ENCODE data around the gene MKNK2. TPM values are rescaled to one million over a fixed set of nuclear protein-coding genes. Genes with fewer than 3 reads are reported as not detected.

The MKNK2 gene
- 100 to 1,000 TPM; 113 to 267 (median 193) TPM for total RNA-seq

DNA sequence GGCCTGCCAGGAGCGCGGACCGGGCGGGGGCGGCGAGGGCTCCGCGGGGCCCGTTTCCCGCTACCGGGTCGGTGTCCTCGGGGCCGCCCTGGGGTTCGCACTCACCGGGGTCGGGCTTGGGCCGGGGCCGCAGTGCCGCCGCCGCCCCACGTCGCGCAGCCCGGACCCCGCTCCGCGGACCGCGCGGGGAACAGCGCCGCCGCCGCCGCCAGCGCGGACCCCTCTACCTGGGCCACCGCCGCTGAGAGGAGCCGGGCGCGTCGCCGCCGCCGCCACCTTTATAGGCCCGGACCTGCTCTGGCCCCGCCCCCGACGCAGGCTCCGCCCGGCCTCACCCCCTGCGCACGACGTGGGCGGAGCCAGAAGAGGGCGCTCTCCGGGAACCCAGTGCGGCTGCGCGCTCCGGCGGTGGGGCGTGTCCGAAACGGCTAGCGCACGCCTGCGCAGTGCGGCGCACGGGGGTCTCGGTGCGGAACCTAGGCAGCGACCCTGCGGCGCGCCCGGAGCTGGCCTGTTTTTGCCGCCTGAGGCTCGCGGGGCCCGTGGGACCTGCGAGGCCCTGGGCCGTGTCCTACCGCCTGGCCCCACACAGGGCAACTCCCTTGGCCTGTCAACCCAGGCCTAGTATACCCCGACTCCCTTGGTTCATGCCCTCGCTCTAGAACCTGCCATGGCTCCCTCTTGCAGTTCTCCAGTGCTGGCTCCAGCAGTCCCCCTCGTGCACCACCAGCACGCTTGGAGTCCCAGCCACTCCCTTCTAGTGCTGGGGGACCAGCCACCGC is at the start of gene MKNK2:
Gene MKNK2 (minus strand): TSS at position 254 of the 782 bp plus-strand sequence. CDS start 393 bp downstream, outside the sequence.
- Histone ChIP-seq H3K36me3 (peaks cover 2 to 30% (median 18%) of the 10 kb centered on the region in 4 donors), H3K27ac (replicated peaks in 1 of 4) (peak within 1 kb of the TSS; percentile 99 to 100 (median 100)), H3K4me3 (peak within 1 kb of the TSS; percentile 87 to 100 (median 97)), H3K4me1 (peaks cover 68 to 88% (median 83%) of the 10 kb centered on the region in 4 donors), H3K27me3 (no peaks in the 10 kb centered on the region), H3K9me3 (no peaks in the 10 kb centered on the region)
- peak; percentile 96 for DNase-seq (ENCODE audit: extremely low spot score)
- intact Hi-C loops (cut with DNase I): no loop called here
- TF ChIP-seq, protein P1, sequence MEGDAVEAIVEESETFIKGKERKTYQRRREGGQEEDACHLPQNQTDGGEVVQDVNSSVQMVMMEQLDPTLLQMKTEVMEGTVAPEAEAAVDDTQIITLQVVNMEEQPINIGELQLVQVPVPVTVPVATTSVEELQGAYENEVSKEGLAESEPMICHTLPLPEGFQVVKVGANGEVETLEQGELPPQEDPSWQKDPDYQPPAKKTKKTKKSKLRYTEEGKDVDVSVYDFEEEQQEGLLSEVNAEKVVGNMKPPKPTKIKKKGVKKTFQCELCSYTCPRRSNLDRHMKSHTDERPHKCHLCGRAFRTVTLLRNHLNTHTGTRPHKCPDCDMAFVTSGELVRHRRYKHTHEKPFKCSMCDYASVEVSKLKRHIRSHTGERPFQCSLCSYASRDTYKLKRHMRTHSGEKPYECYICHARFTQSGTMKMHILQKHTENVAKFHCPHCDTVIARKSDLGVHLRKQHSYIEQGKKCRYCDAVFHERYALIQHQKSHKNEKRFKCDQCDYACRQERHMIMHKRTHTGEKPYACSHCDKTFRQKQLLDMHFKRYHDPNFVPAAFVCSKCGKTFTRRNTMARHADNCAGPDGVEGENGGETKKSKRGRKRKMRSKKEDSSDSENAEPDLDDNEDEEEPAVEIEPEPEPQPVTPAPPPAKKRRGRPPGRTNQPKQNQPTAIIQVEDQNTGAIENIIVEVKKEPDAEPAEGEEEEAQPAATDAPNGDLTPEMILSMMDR (IDR thresholded peaks at IDR 0.05): peak; percentile 55 to 88 (median 57)
- TF ChIP-seq POLR2AphosphoS5 (IDR thresholded peaks at IDR 0.05) (peak; percentile 98 to 99), POLR2A (IDR thresholded peaks at IDR 0.05; ENCODE audit: low read depth) (peak; percentile 70), EP300 (IDR thresholded peaks at IDR 0.05) (no peak)
- 26% methylated on average over 5 of the region's 93 CpGs for WGBS

DNA sequence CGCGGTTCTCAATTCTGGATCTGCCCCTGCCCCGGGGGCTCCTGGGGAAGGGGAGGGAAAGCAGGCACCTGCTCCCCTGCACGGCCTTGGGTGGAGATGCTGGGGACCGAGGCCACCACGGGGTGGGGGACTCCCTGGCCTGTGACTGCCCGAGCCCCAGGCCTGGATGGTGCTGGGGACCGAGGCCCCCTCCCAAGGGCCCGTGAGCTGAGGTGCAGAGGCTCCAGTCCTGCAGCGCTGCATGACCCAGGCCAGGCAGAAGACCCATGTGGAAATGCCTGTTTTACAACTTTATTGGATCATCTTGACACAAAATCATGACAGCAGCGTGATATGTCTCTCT is 49.6 kb upstream of the MKNK2 start:
- Histone ChIP-seq H3K27ac (replicated peaks in 1 of 4) (no peak overlapping the region), H3K4me3 (no peak overlapping the region), H3K9me3 (no peaks in the 10 kb centered on the region), H3K27me3 (no peaks in the 10 kb centered on the region), H3K36me3 (peaks cover 30 to 63% (median 59%) of the 10 kb centered on the region in 4 donors), H3K4me1 (peaks cover 8 to 19% (median 14%) of the 10 kb centered on the region in 4 donors)
- intact Hi-C loops (cut with DNase I): no loop called here
- DNase-seq (ENCODE audit: extremely low spot score): no peak
- WGBS: 92% methylated on average over 5 of the region's 11 CpGs
- TF ChIP-seq POLR2A (IDR thresholded peaks at IDR 0.05; ENCODE audit: low read depth) (no peak), EP300 (IDR thresholded peaks at IDR 0.05) (no peak), POLR2AphosphoS5 (IDR thresholded peaks at IDR 0.05) (no peak)
- TF ChIP-seq, protein P1 (IDR thresholded peaks at IDR 0.05): no peak

DNA sequence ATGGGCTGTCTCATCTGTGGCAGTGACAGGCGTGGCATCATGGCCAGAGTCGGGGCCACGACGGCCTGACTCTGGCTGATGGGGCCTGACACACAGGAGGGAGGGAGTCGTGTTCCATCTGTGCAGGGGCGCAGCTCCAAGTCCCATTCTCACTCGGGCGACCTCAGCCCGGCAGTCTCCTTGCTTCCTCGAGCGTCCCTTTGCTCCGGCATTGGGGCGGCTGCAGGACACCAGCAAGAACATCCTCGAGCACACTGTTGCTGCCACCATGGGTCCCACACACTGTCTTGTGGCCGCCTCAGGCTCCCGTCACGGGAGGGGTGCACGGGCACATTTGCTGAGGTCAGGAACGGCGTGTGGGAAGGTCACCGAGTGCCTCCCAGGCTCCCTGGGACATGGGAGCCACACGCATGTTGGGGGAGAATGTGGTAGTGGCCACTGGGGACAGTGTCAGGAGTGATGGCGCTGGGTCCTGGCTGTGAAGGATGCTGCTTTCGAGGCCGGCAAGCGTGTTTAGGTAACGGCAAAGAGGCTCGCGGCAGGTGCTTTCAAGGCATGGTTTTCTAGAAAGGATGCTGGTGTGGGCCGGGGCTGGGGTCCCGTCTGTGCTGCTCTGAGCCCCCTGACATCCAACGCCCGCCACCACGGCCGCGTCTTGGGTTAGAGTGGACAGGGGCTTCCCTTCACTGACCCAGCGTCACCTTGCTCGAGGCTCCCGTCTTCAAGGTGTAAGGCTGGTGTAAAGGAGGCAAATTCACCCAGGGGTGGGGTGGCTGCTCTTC is 49.1 kb upstream of the MKNK2 start:
- peaks cover 27 to 58% (median 53%) of the 10 kb centered on the region in 4 donors for H3K36me3 ChIP-seq
- H3K27me3 ChIP-seq: no peaks in the 10 kb centered on the region
- H3K4me1 ChIP-seq: peaks cover 12 to 25% (median 19%) of the 10 kb centered on the region in 4 donors
- no peaks in the 10 kb centered on the region for H3K9me3 ChIP-seq
- H3K27ac ChIP-seq (replicated peaks in 1 of 4): no peak overlapping the region
- no peak for TF ChIP-seq POLR2AphosphoS5 (IDR thresholded peaks at IDR 0.05)
- no peak overlapping the region for H3K4me3 ChIP-seq
- intact Hi-C loops (cut with DNase I): no loop called here
- no peak for DNase-seq (ENCODE audit: extremely low spot score)
- WGBS: 91% methylated on average over 16 of the region's 39 CpGs

DNA sequence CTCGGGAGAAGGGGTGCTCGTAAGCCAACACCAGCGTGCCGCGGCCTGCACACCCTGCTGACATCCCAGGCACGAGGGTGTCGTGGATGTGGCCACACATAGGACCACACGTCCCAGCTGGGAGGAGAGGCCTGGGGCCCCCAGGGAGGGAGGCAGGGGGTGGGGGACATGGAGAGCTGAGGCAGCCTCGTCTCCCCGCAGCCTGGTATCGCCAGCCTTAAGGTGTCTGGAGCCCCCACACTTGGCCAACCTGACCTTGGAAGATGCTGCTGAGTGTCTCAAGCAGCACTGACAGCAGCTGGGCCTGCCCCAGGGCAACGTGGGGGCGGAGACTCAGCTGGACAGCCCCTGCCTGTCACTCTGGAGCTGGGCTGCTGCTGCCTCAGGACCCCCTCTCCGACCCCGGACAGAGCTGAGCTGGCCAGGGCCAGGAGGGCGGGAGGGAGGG is 48.0 kb upstream of the MKNK2 start:
- Histone ChIP-seq H3K4me3 (no peak overlapping the region), H3K27ac (replicated peaks in 1 of 4) (peak overlapping the region in 1 of 4 donors; percentile 99), H3K9me3 (no peaks in the 10 kb centered on the region), H3K4me1 (peaks cover 23 to 35% (median 30%) of the 10 kb centered on the region in 4 donors), H3K27me3 (no peaks in the 10 kb centered on the region), H3K36me3 (peaks cover 27 to 50% (median 48%) of the 10 kb centered on the region in 4 donors)
- intact Hi-C loops (cut with DNase I): no loop called here
- no peak for DNase-seq (ENCODE audit: extremely low spot score)
- no peak for TF ChIP-seq POLR2A (IDR thresholded peaks at IDR 0.05; ENCODE audit: low read depth)
- TF ChIP-seq POLR2AphosphoS5 (IDR thresholded peaks at IDR 0.05): no peak
- TF ChIP-seq, protein P1 (IDR thresholded peaks at IDR 0.05): no peak
- TF ChIP-seq EP300 (IDR thresholded peaks at IDR 0.05): no peak
- WGBS: 67% methylated on average over 6 of the region's 16 CpGs

DNA sequence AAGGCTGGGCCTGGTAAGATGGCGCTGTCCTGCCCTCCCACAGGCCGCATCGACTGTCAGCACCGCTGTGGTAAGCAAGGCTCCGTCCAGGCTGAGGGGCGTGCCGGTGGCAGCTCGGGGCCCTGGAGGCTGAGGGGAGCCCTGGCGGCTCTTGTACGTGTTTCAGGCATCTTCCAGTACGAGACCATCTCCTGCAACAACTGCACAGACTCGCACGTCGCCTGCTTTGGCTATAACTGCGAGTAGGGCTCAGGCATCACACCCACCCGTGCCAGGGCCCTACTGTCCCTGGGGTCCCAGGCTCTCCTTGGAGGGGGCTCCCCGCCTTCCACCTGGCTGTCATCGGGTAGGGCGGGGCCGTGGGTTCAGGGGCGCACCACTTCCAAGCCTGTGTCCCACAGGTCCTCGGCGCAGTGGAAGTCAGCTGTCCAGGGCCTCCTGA is 46.9 kb upstream of the MKNK2 start:
- H3K4me3 ChIP-seq: peak overlapping the region in 1 of 4 donors; percentile 83
- TF ChIP-seq POLR2AphosphoS5 (IDR thresholded peaks at IDR 0.05) (no peak), EP300 (IDR thresholded peaks at IDR 0.05) (no peak), POLR2A (IDR thresholded peaks at IDR 0.05; ENCODE audit: low read depth) (no peak)
- TF ChIP-seq, protein P1 (IDR thresholded peaks at IDR 0.05): no peak
- no peaks in the 10 kb centered on the region for H3K27me3 ChIP-seq
- peaks cover 27 to 43% (median 43%) of the 10 kb centered on the region in 4 donors for H3K36me3 ChIP-seq
- 89% methylated on average over 8 of the region's 23 CpGs for whole genome bisulfite sequencing
- DNase-seq (ENCODE audit: extremely low spot score): no peak
- peak overlapping the region; percentile 22 to 99 (median 76) for H3K27ac ChIP-seq (replicated peaks in 1 of 4)
- intact Hi-C loops (cut with DNase I): no loop called here
- peaks cover 27 to 47% (median 41%) of the 10 kb centered on the region in 4 donors for H3K4me1 ChIP-seq
- no peaks in the 10 kb centered on the region for H3K9me3 ChIP-seq
